ENCODE data around the gene COL13A1. TPM values are rescaled to one million over a fixed set of nuclear protein-coding genes. Genes with fewer than 3 reads are reported as not detected.

The COL13A1 gene
- total RNA-seq, 1 experiment from 2014 or later, result 3.6 TPM

DNA sequence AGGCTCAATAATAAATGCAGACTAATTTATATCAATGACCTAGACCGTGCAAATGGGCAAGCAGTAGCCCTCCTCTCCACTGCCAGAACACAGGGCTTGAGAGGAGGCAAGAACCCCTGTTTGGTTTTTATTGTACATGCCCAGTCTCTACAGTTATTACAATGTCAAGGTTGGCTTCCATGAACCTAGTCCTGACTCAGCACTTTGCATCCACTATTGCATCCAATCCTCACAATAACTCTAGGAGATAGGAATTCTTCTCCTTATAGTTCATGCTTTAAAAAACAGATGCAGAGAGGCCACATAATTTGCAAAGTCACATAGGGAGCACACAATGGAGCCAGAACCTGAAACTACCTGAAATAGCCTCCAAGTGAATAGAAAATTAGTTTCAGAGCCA, 7.0 kb upstream of the COL13A1 start:
- Histone ChIP-seq H4K8ac (replicated peaks; ENCODE audit: insufficient read length, low read depth, low read length) (no peak overlapping the region), H2BK15ac (ENCODE audit: low read depth, low read length) (no peak overlapping the region), H2BK120ac (ENCODE audit: low read depth, low read length, poor library complexity, severe bottlenecking) (no peak overlapping the region), H2BK20ac (ENCODE audit: low read depth, low read length, poor library complexity, severe bottlenecking) (no peak overlapping the region), H3K9ac (ENCODE audit: extremely low read depth, insufficient read length, low read length) (no peak overlapping the region), H4K20me1 (ENCODE audit: control insufficient read depth, insufficient read depth, insufficient read length) (no peaks in the 10 kb centered on the region), H3K23ac (ENCODE audit: insufficient read length, low read depth, low read length) (no peak overlapping the region), H3K18ac (ENCODE audit: insufficient read length, low read depth, low read length) (no peak overlapping the region), H3T11ph (ENCODE audit: low read length) (no peak overlapping the region), H3K4me1 (ENCODE audit: insufficient read depth, low read length) (no peaks in the 10 kb centered on the region), H3K56ac (ENCODE audit: insufficient read length, low read depth, low read length) (no peak overlapping the region), H3K23me2 (ENCODE audit: insufficient read length, low read depth, low read length, poor library complexity, severe bottlenecking) (no peaks in the 10 kb centered on the region), H3K79me1 (ENCODE audit: insufficient read depth, low read depth, low read length, poor library complexity, severe bottlenecking) (no peaks in the 10 kb centered on the region), H3K27me3 (ENCODE audit: insufficient read depth, low read length) (no peaks in the 10 kb centered on the region), H4K91ac (ENCODE audit: insufficient read length, low read depth, low read length) (no peak overlapping the region), H2BK5ac (ENCODE audit: insufficient read length, low read length) (no peak overlapping the region), H2AFZ (ENCODE audit: low read length) (no peak overlapping the region), H3K4ac (ENCODE audit: low read depth, low read length) (no peak overlapping the region), H3K14ac (ENCODE audit: insufficient read depth, low read length) (no peak overlapping the region), H2AK5ac (ENCODE audit: insufficient read length, low read length) (no peak overlapping the region), H2BK12ac (ENCODE audit: insufficient read length, low read depth, low read length) (no peak overlapping the region), H3K4me2 (ENCODE audit: insufficient read depth, insufficient read length, low read length) (no peak overlapping the region), H4K5ac (ENCODE audit: insufficient read length, low read depth, low read length) (no peak overlapping the region), H3K27ac (ENCODE audit: insufficient read length, low read depth, low read length) (no peak overlapping the region), H3K79me2 (ENCODE audit: insufficient read depth, low read length) (no peaks in the 10 kb centered on the region), H3K9me3 (ENCODE audit: control insufficient read depth, low read depth, low read length) (peaks cover 10% of the 10 kb centered on the region)
- TF ChIP-seq, protein P1, sequence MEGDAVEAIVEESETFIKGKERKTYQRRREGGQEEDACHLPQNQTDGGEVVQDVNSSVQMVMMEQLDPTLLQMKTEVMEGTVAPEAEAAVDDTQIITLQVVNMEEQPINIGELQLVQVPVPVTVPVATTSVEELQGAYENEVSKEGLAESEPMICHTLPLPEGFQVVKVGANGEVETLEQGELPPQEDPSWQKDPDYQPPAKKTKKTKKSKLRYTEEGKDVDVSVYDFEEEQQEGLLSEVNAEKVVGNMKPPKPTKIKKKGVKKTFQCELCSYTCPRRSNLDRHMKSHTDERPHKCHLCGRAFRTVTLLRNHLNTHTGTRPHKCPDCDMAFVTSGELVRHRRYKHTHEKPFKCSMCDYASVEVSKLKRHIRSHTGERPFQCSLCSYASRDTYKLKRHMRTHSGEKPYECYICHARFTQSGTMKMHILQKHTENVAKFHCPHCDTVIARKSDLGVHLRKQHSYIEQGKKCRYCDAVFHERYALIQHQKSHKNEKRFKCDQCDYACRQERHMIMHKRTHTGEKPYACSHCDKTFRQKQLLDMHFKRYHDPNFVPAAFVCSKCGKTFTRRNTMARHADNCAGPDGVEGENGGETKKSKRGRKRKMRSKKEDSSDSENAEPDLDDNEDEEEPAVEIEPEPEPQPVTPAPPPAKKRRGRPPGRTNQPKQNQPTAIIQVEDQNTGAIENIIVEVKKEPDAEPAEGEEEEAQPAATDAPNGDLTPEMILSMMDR (conservative IDR thresholded peaks at IDR 0.05), result no peak
- peaks cover 9 to 15% of the 10 kb centered on the region in 2 experiments; a peak in 3 of 4 replicates for H3K4me1 Mint-ChIP-seq
- no peak overlapping the region for H3K27ac Mint-ChIP-seq
- no peak overlapping the region for H3K4me3 Mint-ChIP-seq
- no CpG with 5 or more reads among the region's 1 CpG for WGBS (ENCODE audit: extremely low coverage, insufficient read length, low lambda C conversion rate)
- peaks cover 0 to 3% (median 0%) of the 10 kb centered on the region in 3 experiments; a peak in 3 of 7 replicates for H3K36me3 Mint-ChIP-seq (ENCODE audit: insufficient read depth in 1 of 3, low read depth in 3 of 3)
- DNase-seq, result no peak
- H3K9me3 Mint-ChIP-seq, result peaks cover 0 to 11% of the 10 kb centered on the region in 2 experiments; a peak in 4 of 5 replicates
- peaks cover 55% of the 10 kb centered on the region for H3K27me3 Mint-ChIP-seq (ENCODE audit: low read depth)

All from H9 (cell line).